B cell (primary cell): ENCODE results near the gene INO80C. TPM values are rescaled to one million over a fixed set of nuclear protein-coding genes. Genes with fewer than 3 reads are reported as not detected.

Experiments
- ATAC-seq: fragments of 200-7000 bp; cut with Tn5 transposase; one replicate; pipeline ENCODE4 v1.10.0; 2021; ENCODE audit warnings: low read depth, mild to moderate bottlenecking, moderate number of reproducible peaks, moderate library complexity
- CTCF ChIA-PET: fragments of 350-600 bp; sonication (Branson Sonifier 250); formaldehyde crosslinking; loops from one replicate; lab custom pipeline; 2021; ENCODE audit warnings: antibody characterized with exemption, inconsistent platforms; lab: Charles Lee
- POLR2A ChIA-PET: fragments of 350-600 bp; sonication (Branson Sonifier 250); formaldehyde crosslinking; loops from one replicate; lab custom pipeline; 2021; ENCODE audit warnings: antibody characterized with exemption; lab: Charles Lee
- DNase-seq: peaks from one replicate; pipeline ENCODE4 v3.0.0; 2013
- H2AFZ ChIP-seq: 2 replicates; pipeline ENCODE4 v1.6.1; 2012; ENCODE audit warnings: mild to moderate bottlenecking, low read depth, low read length; ENCODE audit not compliant: insufficient read depth, poor library complexity, severe bottlenecking
- H3K27ac ChIP-seq, 2 donors: 1 replicate in 1 of 2; 2 replicates in 1 of 2; pipeline ENCODE4 v1.5.1; 2012 to 2013; ENCODE audit warnings: low read length in 2 of 2, mild to moderate bottlenecking in 2 of 2, moderate library complexity in 1 of 2
- H3K27me3 ChIP-seq, 4 experiments: fragments of 200-600 bp in 1 of 4; sonication (generic) in 1 of 4; replicated peaks in 1 of 4; 1 replicate in 2 of 4; 2 replicates in 2 of 4; pipeline versions ENCODE4 v1.6.1 to v1.7.0; 2013 to 2016; ENCODE audit warnings: low read length in 3 of 4, mild to moderate bottlenecking in 2 of 4, mixed read lengths in 1 of 4, moderate library complexity in 1 of 4; ENCODE audit not compliant: insufficient read depth in 4 of 4, control insufficient read depth in 3 of 4; ENCODE audit errors: control extremely low read depth in 1 of 4
- H3K36me3 ChIP-seq, 2 experiments: replicated peaks in 1 of 2; 1 replicate in 1 of 2; 2 replicates in 1 of 2; pipeline versions ENCODE4 v1.6.1 to v1.7.1; 2013; ENCODE audit warnings: low read length in 1 of 2; ENCODE audit not compliant: insufficient read depth in 2 of 2, control insufficient read depth in 1 of 2; ENCODE audit errors: control extremely low read depth in 1 of 2, extremely low read depth in 1 of 2
- H3K4me1 ChIP-seq, 2 donors: fragments of 200-600 bp in 1 of 2; sonication (generic) in 1 of 2; 1 replicate in 1 of 2; 2 replicates in 1 of 2; pipeline versions ENCODE4 v1.5.1 to v1.6.1; 2013 to 2017; ENCODE audit warnings: low read length in 2 of 2; ENCODE audit not compliant: control insufficient read depth in 2 of 2, insufficient read depth in 2 of 2
- H3K4me2 ChIP-seq: replicated peaks from 2 replicates; pipeline ENCODE3; 2012; ENCODE audit warnings: mild to moderate bottlenecking, low read depth, low read length; ENCODE audit not compliant: poor library complexity, severe bottlenecking
- H3K4me3 ChIP-seq, 5 experiments: fragments of 200-600 bp in 1 of 5; sonication (generic) in 1 of 5; 1 replicate in 3 of 5; 2 replicates in 2 of 5; pipeline versions ENCODE4 v1.5.1 to v1.7.0; 2011 to 2016; ENCODE audit warnings: low read length in 4 of 5, mild to moderate bottlenecking in 4 of 5, low read depth in 2 of 5, control low read depth in 1 of 5, moderate library complexity in 1 of 5; ENCODE audit not compliant: insufficient read depth in 1 of 5; ENCODE audit errors: control extremely low read depth in 1 of 5, extremely low read depth in 1 of 5
- H3K79me2 ChIP-seq: fragments of 200-600 bp; sonication (generic); one replicate; pipeline ENCODE4 v1.6.0; 2016; ENCODE audit warnings: low read length; ENCODE audit not compliant: control insufficient read depth, insufficient read depth
- H3K9ac ChIP-seq: fragments of 200-600 bp; sonication (generic); 2 replicates; pipeline ENCODE4 v1.6.1; 2017; ENCODE audit warnings: mild to moderate bottlenecking, low read length, moderate library complexity
- H3K9me3 ChIP-seq, 3 donors: one replicate each; pipeline versions ENCODE4 v1.6.1 to v1.7.1; 2013; ENCODE audit warnings: low read length in 2 of 3; ENCODE audit not compliant: control insufficient read depth in 2 of 3, insufficient read depth in 1 of 3; ENCODE audit errors: control extremely low read depth in 1 of 3
- H4K20me1 ChIP-seq: 2 replicates; pipeline ENCODE4 v1.6.0; 2012; ENCODE audit warnings: mild to moderate bottlenecking, low read length; ENCODE audit not compliant: insufficient read depth, control insufficient read depth, poor library complexity, severe bottlenecking
- H3K27ac Mint-ChIP-seq: one replicate; pipeline ENCODE4 v1.8.0; 2021; ENCODE audit warnings: mixed read lengths
- H3K27me3 Mint-ChIP-seq: one replicate; pipeline ENCODE4 v1.8.0; 2021; ENCODE audit warnings: mixed read lengths
- H3K4me1 Mint-ChIP-seq: one replicate; pipeline ENCODE4 v1.8.0; 2021; ENCODE audit warnings: mixed read lengths
- H3K4me3 Mint-ChIP-seq: one replicate; pipeline ENCODE4 v1.8.0; 2021; ENCODE audit warnings: mixed read lengths
- H3K9me3 Mint-ChIP-seq: one replicate; pipeline ENCODE4 v1.8.0; 2022; ENCODE audit warnings: mixed read lengths; ENCODE audit not compliant: insufficient read depth
- CTCF ChIP-seq: fragments of 200-600 bp; IDR thresholded peaks from one replicate; pipeline ENCODE4 v1.8.0; 2022; ENCODE audit warnings: antibody characterized with exemption, mild to moderate bottlenecking
- EZH2 ChIP-seq: IDR thresholded peaks from 2 replicates; pipeline ENCODE4 v1.6.1; 2012; ENCODE audit warnings: borderline replicate concordance, low read depth, mild to moderate bottlenecking, moderate library complexity, low read length; ENCODE audit not compliant: insufficient read depth, poor library complexity, severe bottlenecking
- WGBS: methylation state at CpG from one replicate; pipeline ENCODE4 v1.1.5; 2013; ENCODE audit warnings: missing lambda C conversion rate; ENCODE audit not compliant: insufficient coverage; 5-methylcytosine and 5-hydroxymethylcytosine counted together
- intact Hi-C: fragments of 100-400 bp; cut with micrococcal nuclease; formaldehyde crosslinking; loops from one replicate; pipeline ENCODE4 v1.10.0; 2022
- polyA plus RNA-seq: library from polyadenylated mRNA; depleted of rRNA; stranded (reverse); fragments of >200 nt; gene quantifications from 2 replicates; pipeline ENCODE4 v1.2.3, GENCODE V29; 2012
- total RNA-seq, 2 donors: library from RNA; stranded (reverse); fragments of 120-200 nt in 1 of 2; gene quantifications; 1 replicate in 1 of 2; 2 replicates in 1 of 2; pipeline versions ENCODE4 v1.2.3 to v1.2.4, GENCODE V29; 2013 to 2022

The INO80C gene
- total and polyA plus RNA-seq, 2 donors (not counting 1 experiment from before 2014, with no cell fraction given) = 18.2 to 37.9 TPM

GRCh38 chr18:35451916-35452315 is 45.8 kb downstream of the INO80C start:
- Histone ChIP-seq H3K79me2 (no peaks in the 10 kb centered on the region), H3K9me3 (peaks cover 0 to 1% (median 0%) of the 10 kb centered on the region in 3 donors), H3K4me3 (no peak overlapping the region), H3K27me3 (no peaks in the 10 kb centered on the region), H4K20me1 (no peaks in the 10 kb centered on the region), H3K4me1 (no peaks in the 10 kb centered on the region), H3K4me2 (no peak overlapping the region), H3K36me3 (no peaks in the 10 kb centered on the region), H3K9ac (no peak overlapping the region), H3K27ac (no peak overlapping the region), H2AFZ (no peak overlapping the region)
- no peak for ATAC-seq
- ChIA-PET CTCF (no interaction called here), POLR2A (no interaction called here)
- intact Hi-C loops = no loop called here
- no CpG with 5 or more reads among the region's 1 CpG for WGBS
- no peak for DNase-seq
- no peaks in the 10 kb centered on the region for H3K9me3 Mint-ChIP-seq
- no peak overlapping the region for H3K4me3 Mint-ChIP-seq
- H3K4me1 Mint-ChIP-seq = no peaks in the 10 kb centered on the region
- H3K27me3 Mint-ChIP-seq = no peaks in the 10 kb centered on the region
- H3K27ac Mint-ChIP-seq = no peak overlapping the region
- no peak for TF ChIP-seq CTCF

- intact Hi-C loops = no loop called here
- Histone ChIP-seq H2AFZ (no peak overlapping the region), H3K4me2 (no peak overlapping the region), H3K9ac (no peak overlapping the region), H3K4me3 (no peak overlapping the region), H3K9me3 (peaks cover 0 to 1% (median 0%) of the 10 kb centered on the region in 3 donors), H3K27me3 (no peaks in the 10 kb centered on the region), H3K79me2 (no peaks in the 10 kb centered on the region), H3K4me1 (no peaks in the 10 kb centered on the region), H4K20me1 (no peaks in the 10 kb centered on the region), H3K27ac (no peak overlapping the region), H3K36me3 (no peaks in the 10 kb centered on the region)
- Mint-ChIP-seq H3K4me3 (no peak overlapping the region), H3K27ac (no peak overlapping the region), H3K27me3 (no peaks in the 10 kb centered on the region), H3K4me1 (no peaks in the 10 kb centered on the region), H3K9me3 (no peaks in the 10 kb centered on the region)
- ATAC-seq (no peak), DNase-seq (no peak)
- POLR2A ChIA-PET = no interaction called here
- CTCF ChIA-PET = no interaction called here
- 92% methylated on average over 3 of the region's 3 CpGs for WGBS
- TF ChIP-seq EZH2 (no peak), CTCF (no peak)
Observed at GRCh38 chr18:35451032-35451431, 46.7 kb downstream of the INO80C start.
